ENCODE data around the gene MAPK11. TPM values are rescaled to one million over a fixed set of nuclear protein-coding genes. Genes with fewer than 3 reads are reported as not detected.

MAPK11 gene
- total and polyA plus RNA-seq, 9 of the 15 experiments (the other 6 are each of a cell fraction or from before 2014, with no cell fraction given): 0.06 to 14.6 (median 5.3) TPM

- POLR2A ChIA-PET: no interaction called here
- Histone ChIP-seq H3K4me2 (ENCODE audit: insufficient read depth, low read length) (no peak overlapping the region), H2AFZ (ENCODE audit: low read depth, low read length) (no peak overlapping the region), H4K20me1 (replicated peaks; ENCODE audit: control insufficient read depth, insufficient read depth, low read length) (no peaks in the 10 kb centered on the region), H3K4me1 (replicated peaks in 1 of 2; ENCODE audit: control insufficient read depth in 2 of 2, insufficient read depth in 2 of 2, low read length in 2 of 2) (peaks cover 0 to 93% of the 10 kb centered on the region in 2 experiments; a peak in 4 of 5 replicates), H3K9ac (ENCODE audit: insufficient read depth in 1 of 2, low read depth in 2 of 2, low read length in 2 of 2) (no peak overlapping the region), H3K36me3 (ENCODE audit: control insufficient read depth, insufficient read depth, low read length) (peaks cover 60% of the 10 kb centered on the region; the same call in 1 of the 3 replicates), H3K79me2 (ENCODE audit: control insufficient read depth, insufficient read depth, low read length) (peaks cover 25% of the 10 kb centered on the region), H3K9me1 (ENCODE audit: control insufficient read depth, insufficient read depth, low read length) (no peaks in the 10 kb centered on the region), H3K4me3 (no peak overlapping the region), H3K27me3 (ENCODE audit: control insufficient read depth in 2 of 2, insufficient read depth in 2 of 2, low read length in 2 of 2) (no peaks in the 10 kb centered on the region), H3K27ac (ENCODE audit: extremely low read depth, low read depth, low read length) (no peak overlapping the region), H3K9me3 (replicated peaks; ENCODE audit: control insufficient read depth, insufficient read depth, low read depth, low read length) (no peaks in the 10 kb centered on the region)
- ATAC-seq (no peak), DNase-seq (ENCODE audit: extremely low read depth in 1 of 4, low spot score in 3 of 4) (no peak), FAIRE-seq (no peak)
- in situ Hi-C loops (cut with MboI): no loop called here
- CTCF ChIA-PET (ENCODE audit: low intra/inter-chr PET ratio): no interaction called here
- 92% methylated on average over 14 of the region's 19 CpGs for WGBS (ENCODE audit: insufficient coverage, low coverage, missing lambda C conversion rate)
- no TSS peak for BruUV-seq (replicated peaks)
- intact Hi-C loops (cut with micrococcal nuclease): no loop called here
- TF ChIP-seq TEAD1 (CRISPR knock-in tag; IDR thresholded peaks at IDR 0.05): no peak
- TF ChIP-seq KLF16 (IDR thresholded peaks at IDR 0.05): no peak
- no peak for TF ChIP-seq RFX1 (IDR thresholded peaks at IDR 0.05)
- TF ChIP-seq ZNF354B (CRISPR knock-in tag; IDR thresholded peaks at IDR 0.05): no peak
- no peak for TF ChIP-seq LCOR (CRISPR knock-in tag; IDR thresholded peaks at IDR 0.05)
- peak; percentile 19; the same call in 1 of the 2 replicates for TF ChIP-seq ZBTB33 (CRISPR knock-in tag; IDR thresholded peaks at IDR 0.05)
- no peak for TF ChIP-seq NR3C1 (CRISPR knock-in tag; IDR thresholded peaks at IDR 0.05)
- no peak for TF ChIP-seq CUX1 (CRISPR knock-in tag; IDR thresholded peaks at IDR 0.05)
- no peak for TF ChIP-seq PURB (CRISPR knock-in tag; IDR thresholded peaks at IDR 0.05; ENCODE audit: low read depth)
- TF ChIP-seq MAFG (tag; conservative IDR thresholded peaks at IDR 0.05): no peak
- TF ChIP-seq DEAF1 (CRISPR knock-in tag; IDR thresholded peaks at IDR 0.05): no peak
- no peak for TF ChIP-seq KAT7 (CRISPR knock-in tag; IDR thresholded peaks at IDR 0.05; ENCODE audit: borderline replicate concordance)
- TF ChIP-seq POLR2G (IDR thresholded peaks at IDR 0.05; ENCODE audit: low read depth, low read length): peak; percentile 4; the same call in 1 of the 2 replicates
Observed at GRCh38 chr22:50255099-50255498, 15.1 kb downstream of the MAPK11 start.

Data from K562 (cell line).